Activated CD4-positive, alpha-beta T cell treated with anti-CD3 and anti-CD28 coated beads for 36 hours (primary cell): ENCODE data around the gene CCDC3. TPM values are rescaled to one million over a fixed set of nuclear protein-coding genes. Genes with fewer than 3 reads are reported as not detected.

Experiments
- ATAC-seq: fragments of 200-7000 bp; cut with Tn5 transposase; one replicate; pipeline ENCODE4 v1.10.0; 2021; ENCODE audit warnings: mild to moderate bottlenecking, moderate library complexity
- CTCF ChIA-PET: fragments of 350-600 bp; sonication (Branson Sonifier 250); formaldehyde crosslinking; loops from one replicate; lab custom pipeline; 2021; ENCODE audit warnings: antibody characterized with exemption; lab: Charles Lee
- POLR2A ChIA-PET: fragments of 350-600 bp; sonication (Branson Sonifier 250); formaldehyde crosslinking; loops from one replicate; lab custom pipeline; 2021; ENCODE audit warnings: antibody characterized with exemption, inconsistent platforms; lab: Charles Lee
- DNase-seq: peaks from one replicate; pipeline ENCODE4 v3.0.0-alpha.2; 2020
- H3K27ac Mint-ChIP-seq: one replicate; pipeline ENCODE4 v1.8.0; 2021; ENCODE audit warnings: mixed read lengths
- H3K27me3 Mint-ChIP-seq: one replicate; pipeline ENCODE4 v1.8.0; 2021; ENCODE audit warnings: mixed read lengths
- H3K36me3 Mint-ChIP-seq: one replicate; pipeline ENCODE4 v1.8.0; 2021; ENCODE audit warnings: low read depth, mixed read lengths
- H3K4me1 Mint-ChIP-seq: one replicate; pipeline ENCODE4 v1.8.0; 2021; ENCODE audit warnings: mixed read lengths
- H3K4me3 Mint-ChIP-seq: one replicate; pipeline ENCODE4 v1.8.0; 2021; ENCODE audit warnings: mild to moderate bottlenecking, moderate library complexity, mixed read lengths
- H3K9me3 Mint-ChIP-seq: one replicate; pipeline ENCODE4 v1.8.0; 2021; ENCODE audit warnings: low read depth, mixed read lengths
- intact Hi-C, 2 experiments: fragments of 100-400 bp; cut with DNase I in 1 of 2; cut with micrococcal nuclease in 1 of 2; formaldehyde crosslinking; loops; one replicate each; pipeline versions ENCODE4 v1.14.2 to v1.15.1; 2022 to 2024; cut with DNase I, micrococcal nuclease
- total RNA-seq, 2 experiments: library from RNA; stranded (reverse); gene quantifications; one replicate each; pipeline ENCODE4 v1.2.3, GENCODE V29; 2021

Gene CCDC3
- total RNA-seq, 2 experiments from 2014 or later: 0.14 to 0.18 TPM

GRCh38 chr10:12921163-12921562 lies 80.3 kb downstream of the CCDC3 start:
- peaks cover 5% of the 10 kb centered on the region for H3K27me3 Mint-ChIP-seq
- intact Hi-C loops: no loop called here
- DNase-seq (no peak), ATAC-seq (no peak)
- no peaks in the 10 kb centered on the region for H3K36me3 Mint-ChIP-seq
- H3K27ac Mint-ChIP-seq: no peak overlapping the region
- ChIA-PET POLR2A (no interaction called here), CTCF (no interaction called here)
- H3K4me3 Mint-ChIP-seq: no peak overlapping the region
- no peaks in the 10 kb centered on the region for H3K4me1 Mint-ChIP-seq
- H3K9me3 Mint-ChIP-seq: no peaks in the 10 kb centered on the region

GRCh38 chr10:12919574-12919973 lies 81.9 kb downstream of the CCDC3 start:
- POLR2A ChIA-PET: interaction anchor here (0.6 kb wide), 1 partner anchor 23 kb away, joined by 4 read pairs; no protein-coding TSS in a partner anchor
- CTCF ChIA-PET: interaction anchor here (0.7 to 1.0 kb wide), 2 partner anchors 15 to 617 kb away, joined by 3 to 5 read pairs; no protein-coding TSS in a partner anchor

GRCh38 chr10:12916587-12916986 lies 84.9 kb downstream of the CCDC3 start:
- DNase-seq: no peak
- intact Hi-C loops: no loop called here
- Mint-ChIP-seq H3K4me1 (peaks cover 2% of the 10 kb centered on the region), H3K9me3 (peaks cover 6% of the 10 kb centered on the region), H3K36me3 (no peaks in the 10 kb centered on the region), H3K27ac (no peak overlapping the region), H3K27me3 (peaks cover 14% of the 10 kb centered on the region), H3K4me3 (no peak overlapping the region)
- no peak for ATAC-seq
- ChIA-PET POLR2A (no interaction called here), CTCF (no interaction called here)

More at GRCh38 chr10:12919574-12919973, 81.9 kb downstream of the CCDC3 start:
- DNase-seq: no peak
- H3K27ac Mint-ChIP-seq: no peak overlapping the region
- peaks cover 5% of the 10 kb centered on the region for H3K27me3 Mint-ChIP-seq
- ATAC-seq: no peak
- no peak overlapping the region for H3K4me3 Mint-ChIP-seq
- no peaks in the 10 kb centered on the region for H3K9me3 Mint-ChIP-seq
- H3K4me1 Mint-ChIP-seq: no peaks in the 10 kb centered on the region
- intact Hi-C loops: no loop called here
- H3K36me3 Mint-ChIP-seq: no peaks in the 10 kb centered on the region

- ATAC-seq: no peak
- peaks cover 6% of the 10 kb centered on the region for H3K9me3 Mint-ChIP-seq
- CTCF ChIA-PET: no interaction called here
Observed at GRCh38 chr10:12915637-12916168, 85.8 kb downstream of the CCDC3 start.

GRCh38 chr10:12914111-12914510 lies 87.4 kb downstream of the CCDC3 start:
- intact Hi-C loops: no loop called here
- Mint-ChIP-seq H3K27me3 (peaks cover 15% of the 10 kb centered on the region), H3K36me3 (no peaks in the 10 kb centered on the region), H3K4me3 (no peak overlapping the region), H3K27ac (no peak overlapping the region), H3K9me3 (peaks cover 6% of the 10 kb centered on the region), H3K4me1 (peaks cover 2% of the 10 kb centered on the region)
- no peak for DNase-seq
- ChIA-PET CTCF (interaction anchor here (1.0 kb wide), 1 partner anchor 9 kb away, joined by 3 read pairs; no protein-coding TSS in a partner anchor), POLR2A (no interaction called here)
- ATAC-seq: peak; percentile 69

More at GRCh38 chr10:12915637-12916168, 85.8 kb downstream of the CCDC3 start:
- Mint-ChIP-seq H3K36me3 (no peaks in the 10 kb centered on the region), H3K27me3 (peaks cover 17% of the 10 kb centered on the region), H3K4me3 (no peak overlapping the region), H3K4me1 (peaks cover 2% of the 10 kb centered on the region), H3K27ac (no peak overlapping the region)
- POLR2A ChIA-PET: no interaction called here
- DNase-seq: no peak
- intact Hi-C loops: no loop called here

GRCh38 chr10:12911795-12912194 lies 89.7 kb downstream of the CCDC3 start:
- peaks cover 2% of the 10 kb centered on the region for H3K4me1 Mint-ChIP-seq
- no peak overlapping the region for H3K4me3 Mint-ChIP-seq
- H3K9me3 Mint-ChIP-seq: peaks cover 6% of the 10 kb centered on the region
- intact Hi-C loops: no loop called here
- CTCF ChIA-PET: interaction anchor here (0.7 kb wide), 1 partner anchor 61 kb away, joined by 3 read pairs; no protein-coding TSS in a partner anchor
- H3K27ac Mint-ChIP-seq: no peak overlapping the region
- DNase-seq (no peak), ATAC-seq (no peak)
- H3K36me3 Mint-ChIP-seq: no peaks in the 10 kb centered on the region
- peaks cover 12% of the 10 kb centered on the region for H3K27me3 Mint-ChIP-seq
- POLR2A ChIA-PET: no interaction called here

- intact Hi-C loops: no loop called here
Observed at GRCh38 chr10:12910835-12911234, 90.7 kb downstream of the CCDC3 start.

GRCh38 chr10:12909836-12910185 lies 91.7 kb downstream of the CCDC3 start:
- DNase-seq (no peak), ATAC-seq (no peak)
- intact Hi-C loops: loop anchor here in 1 of 2 experiments (10.0 kb wide), 1 partner anchor 165 kb away; no protein-coding TSS in a partner anchor
- Mint-ChIP-seq H3K36me3 (no peaks in the 10 kb centered on the region), H3K27me3 (peaks cover 14% of the 10 kb centered on the region), H3K4me1 (peaks cover 2% of the 10 kb centered on the region), H3K9me3 (peaks cover 6% of the 10 kb centered on the region), H3K4me3 (no peak overlapping the region), H3K27ac (no peak overlapping the region)
- POLR2A ChIA-PET: interaction anchor here (0.6 kb wide), 1 partner anchor 52 kb away, joined by 3 read pairs; no protein-coding TSS in a partner anchor
- CTCF ChIA-PET: no interaction called here

More at GRCh38 chr10:12910835-12911234, 90.7 kb downstream of the CCDC3 start:
- Mint-ChIP-seq H3K36me3 (no peaks in the 10 kb centered on the region), H3K4me1 (peaks cover 2% of the 10 kb centered on the region), H3K27ac (no peak overlapping the region), H3K27me3 (peaks cover 12% of the 10 kb centered on the region), H3K4me3 (no peak overlapping the region), H3K9me3 (peaks cover 6% of the 10 kb centered on the region)
- DNase-seq (no peak), ATAC-seq (no peak)
- CTCF ChIA-PET: no interaction called here
- POLR2A ChIA-PET: no interaction called here

- peaks cover 6% of the 10 kb centered on the region for H3K9me3 Mint-ChIP-seq
- DNase-seq (no peak), ATAC-seq (no peak)
- H3K36me3 Mint-ChIP-seq: no peaks in the 10 kb centered on the region
- intact Hi-C loops: loop anchor here in 1 of 2 experiments (10.0 kb wide), 1 partner anchor 165 kb away; no protein-coding TSS in a partner anchor
- H3K4me3 Mint-ChIP-seq: no peak overlapping the region
- CTCF ChIA-PET: no interaction called here
- no peak overlapping the region for H3K27ac Mint-ChIP-seq
- POLR2A ChIA-PET: interaction anchor here (0.6 kb wide), 1 partner anchor 51 kb away, joined by 3 read pairs; no protein-coding TSS in a partner anchor
- H3K4me1 Mint-ChIP-seq: peaks cover 2% of the 10 kb centered on the region
- H3K27me3 Mint-ChIP-seq: peaks cover 14% of the 10 kb centered on the region
Observed at GRCh38 chr10:12909182-12909835, 92.2 kb downstream of the CCDC3 start.

- Mint-ChIP-seq H3K36me3 (no peaks in the 10 kb centered on the region), H3K4me3 (no peak overlapping the region), H3K27me3 (peaks cover 12% of the 10 kb centered on the region), H3K4me1 (no peaks in the 10 kb centered on the region), H3K9me3 (peaks cover 6% of the 10 kb centered on the region), H3K27ac (no peak overlapping the region)
- ChIA-PET CTCF (no interaction called here), POLR2A (no interaction called here)
- intact Hi-C loops: loop anchor here in 1 of 2 experiments (10.0 kb wide), 1 partner anchor 166 kb away; no protein-coding TSS in a partner anchor
- ATAC-seq (no peak), DNase-seq (no peak)
Observed at GRCh38 chr10:12908773-12909172, 92.7 kb downstream of the CCDC3 start.

GRCh38 chr10:12907656-12908055 lies 93.9 kb downstream of the CCDC3 start:
- Mint-ChIP-seq H3K9me3 (peaks cover 6% of the 10 kb centered on the region), H3K27me3 (peaks cover 12% of the 10 kb centered on the region), H3K27ac (no peak overlapping the region), H3K4me1 (no peaks in the 10 kb centered on the region), H3K4me3 (no peak overlapping the region), H3K36me3 (no peaks in the 10 kb centered on the region)
- no peak for DNase-seq
- ATAC-seq: no peak
- CTCF ChIA-PET: interaction anchor here (0.9 to 1.2 kb wide), 2 partner anchors 10 to 12 kb away, joined by 3 read pairs; no protein-coding TSS in a partner anchor
- intact Hi-C loops: loop anchor here in 1 of 2 experiments (10.0 kb wide), 1 partner anchor 167 kb away; no protein-coding TSS in a partner anchor
- POLR2A ChIA-PET: no interaction called here
